Measurements from ENCODE around the gene TIMELESS.

GRCh38 chr12:56411781-56412639 lies 37.2 kb downstream of the TIMELESS start:
- TF ChIP-seq CTCF (IDR thresholded peaks at IDR 0.05 in 4 of 5, conservative IDR thresholded peaks at IDR 0.05 in 1 of 5) (no peak), POLR2A (IDR thresholded peaks at IDR 0.05) (no peak)

Measured in gastrocnemius medialis (tissue), 4 donors.